Measurements from ENCODE around the gene LRGUK. TPM values are rescaled to one million over a fixed set of nuclear protein-coding genes. Genes with fewer than 3 reads are reported as not detected.
"Not testable (repeated sequence)": the region's sequence is repeated elsewhere in the genome, so short reads cannot be mapped to it uniquely, and the experiment has no call there.

The LRGUK gene
- total RNA-seq, 1 donor from 2014 or later = 0.20 TPM

- H3K36me3 Mint-ChIP-seq (ENCODE audit: low read depth) = peaks cover 26% of the 10 kb centered on the region
- H3K9me3 Mint-ChIP-seq (ENCODE audit: low read depth) = peaks cover 2% of the 10 kb centered on the region
- H3K4me3 Mint-ChIP-seq (ENCODE audit: unreplicated experiment) = no peak overlapping the region
- TF ChIP-seq CTCF (IDR thresholded peaks at IDR 0.05) = no peak
- no peak overlapping the region for H3K27ac Mint-ChIP-seq (ENCODE audit: unreplicated experiment)
- no peaks in the 10 kb centered on the region for H3K27me3 Mint-ChIP-seq (ENCODE audit: low read depth)
- H3K4me1 Mint-ChIP-seq (ENCODE audit: low read depth) = peaks cover 11% of the 10 kb centered on the region
- no peak for DNase-seq (ENCODE audit: low spot score)
Measured at GRCh38 chr7:134293002-134293740, 166.0 kb downstream of the LRGUK start.

- not testable (repeated sequence) for H3K9me3 Mint-ChIP-seq (ENCODE audit: low read depth); H3K27me3 Mint-ChIP-seq (ENCODE audit: low read depth); H3K27ac Mint-ChIP-seq (ENCODE audit: unreplicated experiment); H3K4me1 Mint-ChIP-seq (ENCODE audit: low read depth); DNase-seq (ENCODE audit: low spot score); H3K4me3 Mint-ChIP-seq (ENCODE audit: unreplicated experiment)
- H3K36me3 Mint-ChIP-seq (ENCODE audit: low read depth) = peaks cover 36% of the 10 kb centered on the region
Measured at GRCh38 chr7:134295982-134296381, 168.8 kb downstream of the LRGUK start.

GRCh38 chr7:134297489-134297888, 170.3 kb downstream of the LRGUK start:
- Mint-ChIP-seq H3K27ac (ENCODE audit: unreplicated experiment) (no peak overlapping the region), H3K9me3 (ENCODE audit: low read depth) (peaks cover 2% of the 10 kb centered on the region), H3K27me3 (ENCODE audit: low read depth) (no peaks in the 10 kb centered on the region), H3K36me3 (ENCODE audit: low read depth) (peaks cover 40% of the 10 kb centered on the region), H3K4me3 (ENCODE audit: unreplicated experiment) (no peak overlapping the region), H3K4me1 (ENCODE audit: low read depth) (peaks cover 6% of the 10 kb centered on the region)
- no peak for DNase-seq (ENCODE audit: low spot score)
- no peak for TF ChIP-seq CTCF (IDR thresholded peaks at IDR 0.05)

GRCh38 chr7:134298902-134299683, 172.0 kb downstream of the LRGUK start:
- peaks cover 36% of the 10 kb centered on the region for H3K36me3 Mint-ChIP-seq (ENCODE audit: low read depth)
- no peak overlapping the region for H3K4me3 Mint-ChIP-seq (ENCODE audit: unreplicated experiment)
- no peak for TF ChIP-seq CTCF (IDR thresholded peaks at IDR 0.05)
- no peaks in the 10 kb centered on the region for H3K27me3 Mint-ChIP-seq (ENCODE audit: low read depth)
- DNase-seq (ENCODE audit: low spot score) = no peak
- H3K4me1 Mint-ChIP-seq (ENCODE audit: low read depth) = peaks cover 6% of the 10 kb centered on the region
- H3K27ac Mint-ChIP-seq (ENCODE audit: unreplicated experiment) = no peak overlapping the region
- H3K9me3 Mint-ChIP-seq (ENCODE audit: low read depth) = peaks cover 2% of the 10 kb centered on the region

GRCh38 chr7:134300988-134301387, 173.8 kb downstream of the LRGUK start:
- Mint-ChIP-seq H3K27me3 (ENCODE audit: low read depth) (no peaks in the 10 kb centered on the region), H3K36me3 (ENCODE audit: low read depth) (peaks cover 29% of the 10 kb centered on the region), H3K9me3 (ENCODE audit: low read depth) (peaks cover 2% of the 10 kb centered on the region), H3K4me3 (ENCODE audit: unreplicated experiment) (no peak overlapping the region), H3K27ac (ENCODE audit: unreplicated experiment) (no peak overlapping the region), H3K4me1 (ENCODE audit: low read depth) (peaks cover 6% of the 10 kb centered on the region)
- TF ChIP-seq CTCF (IDR thresholded peaks at IDR 0.05) = no peak
- no peak for DNase-seq (ENCODE audit: low spot score)

All from chondrocyte (in vitro differentiated cells).